ENCODE results near the gene LCORL.

LCORL gene

GRCh38 chr4:17823871-17824669 is 197.5 kb downstream of the LCORL start:
- no peak for DNase-seq

GRCh38 chr4:17817027-17817426 is 204.5 kb downstream of the LCORL start:
- no peak for DNase-seq

GRCh38 chr4:17816142-17816541 is 205.4 kb downstream of the LCORL start:
- DNase-seq: no peak

GRCh38 chr4:17814140-17814539 is 207.4 kb downstream of the LCORL start:
- DNase-seq: no peak

GRCh38 chr4:17812801-17813200 is 208.8 kb downstream of the LCORL start:
- no peak for DNase-seq

- DNase-seq: no peak
Observed at GRCh38 chr4:17812125-17812524, 209.4 kb downstream of the LCORL start.

GRCh38 chr4:17811078-17811603 is 210.4 kb downstream of the LCORL start:
- no peak for DNase-seq

- peak; percentile 97 to 99 (median 98) for DNase-seq
Observed at GRCh38 chr4:17810260-17811077, 211.1 kb downstream of the LCORL start, which contains the start of the genes DCAF16 and NCAPG. Gene DCAF16, minus strand, starts transcription at chr4:17810757. Its CDS starts 6,616 bp downstream, at chr4:17804141. Gene NCAPG, plus strand, starts transcription at chr4:17810979. Its CDS starts 99 bp downstream, at chr4:17811078.

GRCh38 chr4:17809667-17810066 is 211.9 kb downstream of the LCORL start:
- DNase-seq: no peak

- no peak for DNase-seq
Observed at GRCh38 chr4:17807446-17807845, 214.1 kb downstream of the LCORL start.

- DNase-seq: no peak
Observed at GRCh38 chr4:17805580-17806155, 215.9 kb downstream of the LCORL start.

- DNase-seq: no peak
Observed at GRCh38 chr4:17797808-17798207, 223.7 kb downstream of the LCORL start.

- DNase-seq: no peak
Observed at GRCh38 chr4:17794730-17795129, 226.8 kb downstream of the LCORL start.
